Colonic mucosa (tissue), 4 donors: ENCODE data around the gene RALGAPB. TPM values are rescaled to one million over a fixed set of nuclear protein-coding genes. Genes with fewer than 3 reads are reported as not detected.

Experiments
- DNase-seq: peaks from one replicate; pipeline ENCODE4 v3.0.0-alpha.2; 2020
- H3K27ac ChIP-seq: fragments of 200-600 bp; one replicate; pipeline ENCODE4 v1.8.0; 2021
- H3K27me3 ChIP-seq: fragments of 200-600 bp; one replicate; pipeline ENCODE4 v1.8.0; 2021
- H3K36me3 ChIP-seq: fragments of 200-600 bp; one replicate; pipeline ENCODE4 v1.8.0; 2021
- H3K4me1 ChIP-seq: fragments of 200-600 bp; one replicate; pipeline ENCODE4 v1.8.0; 2021; ENCODE audit warnings: mild to moderate bottlenecking
- H3K4me3 ChIP-seq: fragments of 200-600 bp; one replicate; pipeline ENCODE4 v1.8.0; 2021
- H3K9ac ChIP-seq, 2 donors: one replicate each; pipeline ENCODE4 v1.7.0; 2013; ENCODE audit warnings: control low read depth in 2 of 2, low read depth in 2 of 2, low read length in 2 of 2
- H3K9me3 ChIP-seq: fragments of 200-600 bp; one replicate; pipeline ENCODE4 v1.8.0; 2021
- CTCF ChIP-seq: fragments of 200-600 bp; IDR thresholded peaks from one replicate; pipeline ENCODE4 v1.8.0; 2022; ENCODE audit warnings: antibody characterized with exemption, mild to moderate bottlenecking
- intact Hi-C: fragments of 100-400 bp; cut with DNase I; formaldehyde crosslinking; loops from one replicate; pipeline ENCODE4 v1.14.1; 2022
- total RNA-seq, 2 donors: library from RNA; stranded (reverse); fragmentation: NEBNext Ultra II Directional in 1 of 2; extraction: Animal tissue kit (Norgen Biotek cat#: 25700) in 1 of 2; gene quantifications; one replicate each; pipeline ENCODE4 v1.2.1, GENCODE V29; 2021
- donor health status: healthy.
- donor health status: DM: no; HTN: no; CAD: no.
- donor health status: DM: no; HTN: no; CAD: no.

Gene RALGAPB
- total RNA-seq, 2 donors from 2014 or later: 30.5 to 33.7 TPM

- Histone ChIP-seq H3K27ac (no peak overlapping the region), H3K4me3 (no peak overlapping the region), H3K9me3 (no peaks in the 10 kb centered on the region), H3K4me1 (no peaks in the 10 kb centered on the region), H3K27me3 (peaks cover 21% of the 10 kb centered on the region), H3K36me3 (no peaks in the 10 kb centered on the region), H3K9ac (no peak overlapping the region)
- DNase-seq: no peak
- TF ChIP-seq CTCF: no peak
- intact Hi-C loops: no loop called here
These were observed 132.2 kb downstream of the RALGAPB start for GRCh38 chr20:38604873-38605303.

GRCh38 chr20:38607351-38607750, 134.7 kb downstream of the RALGAPB start:
- Histone ChIP-seq H3K27me3 (peaks cover 2% of the 10 kb centered on the region), H3K9ac (no peak overlapping the region), H3K4me3 (no peak overlapping the region), H3K36me3 (no peaks in the 10 kb centered on the region), H3K4me1 (no peaks in the 10 kb centered on the region), H3K27ac (no peak overlapping the region), H3K9me3 (no peaks in the 10 kb centered on the region)
- no peak for DNase-seq
- intact Hi-C loops: no loop called here
- TF ChIP-seq CTCF: no peak

- H3K36me3 ChIP-seq: no peaks in the 10 kb centered on the region
- H3K4me1 ChIP-seq: no peaks in the 10 kb centered on the region
- no peak for DNase-seq
- no peaks in the 10 kb centered on the region for H3K9me3 ChIP-seq
- no peaks in the 10 kb centered on the region for H3K27me3 ChIP-seq
- no peak overlapping the region for H3K9ac ChIP-seq
- no peak overlapping the region for H3K4me3 ChIP-seq
- H3K27ac ChIP-seq: no peak overlapping the region
- intact Hi-C loops: no loop called here
- TF ChIP-seq CTCF: no peak
These were observed 135.5 kb downstream of the RALGAPB start for GRCh38 chr20:38608188-38608587.

GRCh38 chr20:38609815-38610214, 137.2 kb downstream of the RALGAPB start:
- no peak for DNase-seq
- no peak for TF ChIP-seq CTCF

GRCh38 chr20:38610521-38610920, 137.9 kb downstream of the RALGAPB start:
- Histone ChIP-seq H3K9me3 (no peaks in the 10 kb centered on the region), H3K4me3 (no peak overlapping the region), H3K27me3 (no peaks in the 10 kb centered on the region), H3K36me3 (no peaks in the 10 kb centered on the region), H3K4me1 (no peaks in the 10 kb centered on the region), H3K27ac (no peak overlapping the region), H3K9ac (no peak overlapping the region)
- intact Hi-C loops: no loop called here
- no peak for DNase-seq
- TF ChIP-seq CTCF: no peak

More at GRCh38 chr20:38609815-38610214, 137.2 kb downstream of the RALGAPB start:
- H3K4me3 ChIP-seq: no peak overlapping the region
- H3K9ac ChIP-seq: no peak overlapping the region
- no peaks in the 10 kb centered on the region for H3K36me3 ChIP-seq
- no peak overlapping the region for H3K27ac ChIP-seq
- intact Hi-C loops: no loop called here
- H3K27me3 ChIP-seq: no peaks in the 10 kb centered on the region
- H3K4me1 ChIP-seq: no peaks in the 10 kb centered on the region
- no peaks in the 10 kb centered on the region for H3K9me3 ChIP-seq
